DND-41 (cell line): ENCODE results near the gene SYNM.

Source experiments
- EZH2 ChIP-seq: IDR thresholded peaks from 3 replicates; pipeline ENCODE4 v1.6.1; 2012; ENCODE audit warnings: borderline replicate concordance, low read depth, mild to moderate bottlenecking, moderate library complexity, low read length, inconsistent platforms; ENCODE audit not compliant: severe bottlenecking
- TF ChIP-seq, protein P1 (sequence below): IDR thresholded peaks from 2 replicates; pipeline ENCODE4 v1.5.1; 2012; ENCODE audit warnings: borderline replicate concordance, low read length, moderate library complexity, mild to moderate bottlenecking; ENCODE audit not compliant: poor library complexity, severe bottlenecking; ENCODE audit errors: extremely low read depth

DNA sequence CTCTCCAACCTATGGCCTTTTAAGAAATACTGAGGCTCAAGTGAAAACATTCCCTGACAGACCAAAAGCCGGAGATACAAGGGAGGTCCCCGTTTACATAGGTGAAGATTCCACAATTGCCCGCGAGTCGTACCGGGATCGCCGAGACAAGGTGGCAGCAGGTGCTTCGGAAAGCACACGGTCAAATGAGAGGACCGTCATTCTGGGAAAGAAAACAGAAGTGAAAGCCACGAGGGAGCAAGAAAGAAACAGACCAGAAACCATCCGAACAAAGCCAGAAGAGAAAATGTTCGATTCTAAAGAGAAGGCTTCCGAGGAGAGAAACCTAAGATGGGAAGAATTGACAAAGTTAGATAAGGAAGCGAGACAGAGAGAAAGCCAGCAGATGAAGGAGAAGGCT is 24.8 kb downstream of the SYNM start:
- TF ChIP-seq, protein P1, sequence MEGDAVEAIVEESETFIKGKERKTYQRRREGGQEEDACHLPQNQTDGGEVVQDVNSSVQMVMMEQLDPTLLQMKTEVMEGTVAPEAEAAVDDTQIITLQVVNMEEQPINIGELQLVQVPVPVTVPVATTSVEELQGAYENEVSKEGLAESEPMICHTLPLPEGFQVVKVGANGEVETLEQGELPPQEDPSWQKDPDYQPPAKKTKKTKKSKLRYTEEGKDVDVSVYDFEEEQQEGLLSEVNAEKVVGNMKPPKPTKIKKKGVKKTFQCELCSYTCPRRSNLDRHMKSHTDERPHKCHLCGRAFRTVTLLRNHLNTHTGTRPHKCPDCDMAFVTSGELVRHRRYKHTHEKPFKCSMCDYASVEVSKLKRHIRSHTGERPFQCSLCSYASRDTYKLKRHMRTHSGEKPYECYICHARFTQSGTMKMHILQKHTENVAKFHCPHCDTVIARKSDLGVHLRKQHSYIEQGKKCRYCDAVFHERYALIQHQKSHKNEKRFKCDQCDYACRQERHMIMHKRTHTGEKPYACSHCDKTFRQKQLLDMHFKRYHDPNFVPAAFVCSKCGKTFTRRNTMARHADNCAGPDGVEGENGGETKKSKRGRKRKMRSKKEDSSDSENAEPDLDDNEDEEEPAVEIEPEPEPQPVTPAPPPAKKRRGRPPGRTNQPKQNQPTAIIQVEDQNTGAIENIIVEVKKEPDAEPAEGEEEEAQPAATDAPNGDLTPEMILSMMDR: no peak
- no peak for TF ChIP-seq EZH2
